A172 (cell line): Measurements from ENCODE around the gene SPINK13. TPM values are rescaled to one million over a fixed set of nuclear protein-coding genes. Genes with fewer than 3 reads are reported as not detected.
"Not testable (repeated sequence)": the region's sequence is repeated elsewhere in the genome, so short reads cannot be mapped to it uniquely, and the experiment has no call there.

Experiments used
- DNase-seq: peaks from one replicate; pipeline ENCODE4 v3.0.0-alpha.2; 2015; ENCODE audit warnings: low spot score
- total RNA-seq: library from RNA; depleted of rRNA; stranded (reverse); fragments of >200 nt; shearing (Covaris generic); gene quantifications from 2 replicates; pipeline ENCODE4 v1.2.3, GENCODE V29; 2014; rRNA removed

Gene SPINK13
- not detected in 2 replicates for total RNA-seq

GRCh38 chr5:148268566-148268965, at the start of gene SPINK13:
Gene SPINK13, plus strand, starts transcription at chr5:148268794. Its CDS starts 1,279 bp downstream, at chr5:148270073.
- DNase-seq, result peak; percentile 89

- DNase-seq, result no peak
Observed at GRCh38 chr5:148221508-148221907, 47.1 kb upstream of the SPINK13 start.

GRCh38 chr5:148224117-148224742, 44.4 kb upstream of the SPINK13 start:
- peak; percentile 69 for DNase-seq

GRCh38 chr5:148228392-148228984, 40.1 kb upstream of the SPINK13 start:
- DNase-seq, result no peak

- no peak for DNase-seq
Observed at GRCh38 chr5:148229840-148230239, 38.8 kb upstream of the SPINK13 start.

GRCh38 chr5:148230240-148230639, 38.4 kb upstream of the SPINK13 start:
- no peak for DNase-seq

- DNase-seq, result peak; percentile 17
Observed at GRCh38 chr5:148237785-148238417, 30.7 kb upstream of the SPINK13 start.

- no peak for DNase-seq
Observed at GRCh38 chr5:148238418-148238794, 30.2 kb upstream of the SPINK13 start, which contains the start of gene MARCOL. Gene MARCOL, plus strand, starts transcription at chr5:148238525. Its CDS starts 73 bp downstream, at chr5:148238598.

- DNase-seq, result peak; percentile 16
Observed at GRCh38 chr5:148248894-148249293, 19.7 kb upstream of the SPINK13 start.

- no peak for DNase-seq
Observed at GRCh38 chr5:148255456-148255855, 13.1 kb upstream of the SPINK13 start.

GRCh38 chr5:148259288-148259687, 9.3 kb upstream of the SPINK13 start:
- DNase-seq, result no peak

- DNase-seq, result no peak
Observed at GRCh38 chr5:148261221-148261620, 7.4 kb upstream of the SPINK13 start.

- no peak for DNase-seq
Observed at GRCh38 chr5:148267962-148268361, 632 bp upstream of the SPINK13 start.

GRCh38 chr5:148275129-148275528, 6.5 kb downstream of the SPINK13 start:
- not testable (repeated sequence) for DNase-seq

- DNase-seq, result peak; percentile 27
Observed at GRCh38 chr5:148280893-148281292, 12.3 kb downstream of the SPINK13 start.

- DNase-seq, result not testable (repeated sequence)
Observed at GRCh38 chr5:148281336-148281735, 12.7 kb downstream of the SPINK13 start.

- peak; percentile 23 for DNase-seq
Observed at GRCh38 chr5:148290271-148291195, 21.9 kb downstream of the SPINK13 start.

- peak; percentile 18 for DNase-seq
Observed at GRCh38 chr5:148297731-148298130, 29.1 kb downstream of the SPINK13 start.

GRCh38 chr5:148306446-148306845, 37.9 kb downstream of the SPINK13 start:
- DNase-seq, result no peak

GRCh38 chr5:148309019-148309418, 40.4 kb downstream of the SPINK13 start:
- DNase-seq, result no peak

GRCh38 chr5:148309746-148310145, 41.2 kb downstream of the SPINK13 start:
- no peak for DNase-seq

GRCh38 chr5:148311484-148311883, 42.9 kb downstream of the SPINK13 start:
- no peak for DNase-seq
